ENCODE results near the gene SLC27A4.

Gene SLC27A4

DNA sequence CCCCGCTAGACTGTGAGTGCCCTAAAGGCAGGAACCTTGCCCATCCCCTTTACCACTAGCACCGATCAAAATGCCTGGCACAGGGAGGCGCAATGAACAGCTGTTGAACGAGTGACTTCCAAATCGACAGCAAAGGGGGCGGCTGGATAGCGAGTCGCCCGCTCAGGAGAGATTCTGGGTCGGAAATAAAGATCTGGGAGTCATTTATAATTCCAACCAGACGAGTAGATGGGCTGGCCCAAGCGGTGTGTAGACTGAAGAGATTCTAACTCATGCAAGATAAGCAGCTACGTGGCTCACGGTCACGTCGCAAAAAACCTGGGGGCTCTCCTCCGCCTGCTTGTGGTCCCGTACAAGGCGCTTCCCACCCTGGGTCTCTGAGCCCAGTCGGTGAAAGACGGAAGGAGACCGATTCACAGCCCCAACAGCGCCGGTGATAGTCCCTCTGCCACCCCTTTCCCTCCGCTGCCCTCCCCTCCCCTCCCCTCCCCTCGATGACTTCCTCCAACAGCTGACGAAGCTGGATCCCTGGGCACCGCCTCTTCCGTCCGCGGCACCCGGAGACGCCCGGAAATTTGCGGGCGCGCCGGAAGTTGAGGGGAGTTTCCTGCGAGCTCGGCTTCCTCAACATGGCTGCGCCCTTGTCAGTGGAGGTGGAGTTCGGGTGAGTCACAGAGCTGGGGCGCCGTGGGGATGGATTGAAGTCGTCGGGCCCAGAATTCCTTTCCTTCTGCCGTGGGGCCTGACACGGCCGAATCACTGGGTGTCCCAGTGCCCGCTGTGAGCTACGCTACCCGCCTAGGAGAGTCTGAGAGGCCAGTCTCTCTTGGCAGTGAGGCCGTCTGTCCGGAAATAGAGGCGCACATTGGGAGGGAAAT lies 30.7 kb downstream of the SLC27A4 start, which contains the start of gene URM1:
TSS of gene URM1 (plus strand) at position 623 of the 878 bp plus-strand sequence. CDS start at position 630, 7 bp downstream.
- no peaks in the 10 kb centered on the region for H3K9me3 ChIP-seq (ENCODE audit: low read length)
- peak within 1 kb of the TSS; percentile 90 for H3K9ac ChIP-seq (ENCODE audit: low read length)
- H3K27ac ChIP-seq (ENCODE audit: low read depth, low read length) = peak within 1 kb of the TSS; percentile 87
- H3K4me3 ChIP-seq (ENCODE audit: low read depth in 1 of 2, low read length in 2 of 2) = peak within 1 kb of the TSS; percentile 88 to 90
- H3K4me1 ChIP-seq (ENCODE audit: insufficient read depth, low read length) = peaks cover 15% of the 10 kb centered on the region
- peaks cover 6% of the 10 kb centered on the region for H3K36me3 ChIP-seq (ENCODE audit: insufficient read depth, low read length)
- H3K27me3 ChIP-seq (ENCODE audit: control insufficient read depth in 1 of 2, insufficient read depth in 2 of 2, low read length in 2 of 2) = no peaks in the 10 kb centered on the region

DNA sequence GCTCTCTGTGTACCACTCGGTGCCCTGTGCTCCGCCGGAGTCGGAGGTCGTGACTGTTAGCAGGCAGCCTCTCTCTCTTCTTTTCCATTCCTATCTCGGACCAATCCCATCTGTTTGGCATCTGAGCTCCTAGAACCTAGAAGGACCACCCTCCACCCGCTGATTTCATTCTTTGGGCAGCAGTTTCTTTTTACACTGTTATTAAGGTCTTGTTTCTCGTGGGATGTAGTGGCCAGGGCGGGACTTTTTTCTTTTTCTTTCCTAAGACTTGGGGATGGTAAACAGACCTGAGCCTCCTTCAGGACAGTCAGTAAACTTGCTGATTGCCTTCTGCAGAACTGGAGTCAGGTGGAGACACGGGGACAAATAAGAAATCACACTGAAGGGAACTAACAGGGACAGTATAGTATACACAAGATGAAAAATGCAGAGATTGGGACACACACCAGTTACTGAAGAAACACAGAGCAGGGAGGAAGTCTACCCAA lies 31.3 kb downstream of the SLC27A4 start:
- Histone ChIP-seq H3K9me3 (ENCODE audit: low read length) (no peaks in the 10 kb centered on the region), H3K27me3 (ENCODE audit: control insufficient read depth in 1 of 2, insufficient read depth in 2 of 2, low read length in 2 of 2) (no peaks in the 10 kb centered on the region), H3K27ac (ENCODE audit: low read depth, low read length) (peak overlapping the region; percentile 87), H3K9ac (ENCODE audit: low read length) (peak overlapping the region; percentile 90), H3K4me1 (ENCODE audit: insufficient read depth, low read length) (peaks cover 15% of the 10 kb centered on the region), H3K4me3 (ENCODE audit: low read depth in 1 of 2, low read length in 2 of 2) (peak overlapping the region; percentile 88 to 90), H3K36me3 (ENCODE audit: insufficient read depth, low read length) (peaks cover 6% of the 10 kb centered on the region)

DNA sequence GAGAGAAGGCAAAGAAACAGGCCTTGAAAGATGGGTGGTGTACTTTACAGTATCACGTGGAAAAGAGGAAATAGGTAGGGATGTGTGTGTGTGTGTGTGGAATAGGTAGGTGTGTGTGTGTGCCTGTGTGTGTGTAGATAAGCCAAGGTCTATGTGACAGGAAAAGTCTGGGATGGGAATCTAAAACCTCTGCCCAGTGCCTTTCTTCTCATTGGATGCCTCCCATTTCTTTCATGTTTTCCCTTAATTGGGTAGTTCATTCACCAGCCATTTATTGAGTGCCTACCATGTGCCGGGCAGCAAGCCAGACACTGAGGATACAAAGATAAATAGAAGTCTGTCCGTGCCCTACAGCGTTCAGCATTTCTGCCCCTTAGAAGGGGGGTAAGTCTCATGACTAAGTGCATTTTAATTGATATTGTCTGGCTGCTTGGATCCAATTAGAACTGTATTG lies 31.9 kb downstream of the SLC27A4 start:
- H3K4me3 ChIP-seq (ENCODE audit: low read depth in 1 of 2, low read length in 2 of 2) = peak overlapping the region; percentile 88 to 90
- H3K9ac ChIP-seq (ENCODE audit: low read length) = peak overlapping the region; percentile 90
- peaks cover 15% of the 10 kb centered on the region for H3K4me1 ChIP-seq (ENCODE audit: insufficient read depth, low read length)
- H3K27me3 ChIP-seq (ENCODE audit: control insufficient read depth in 1 of 2, insufficient read depth in 2 of 2, low read length in 2 of 2) = no peaks in the 10 kb centered on the region
- no peaks in the 10 kb centered on the region for H3K9me3 ChIP-seq (ENCODE audit: low read length)
- peaks cover 6% of the 10 kb centered on the region for H3K36me3 ChIP-seq (ENCODE audit: insufficient read depth, low read length)
- H3K27ac ChIP-seq (ENCODE audit: low read depth, low read length) = peak overlapping the region; percentile 87

DNA sequence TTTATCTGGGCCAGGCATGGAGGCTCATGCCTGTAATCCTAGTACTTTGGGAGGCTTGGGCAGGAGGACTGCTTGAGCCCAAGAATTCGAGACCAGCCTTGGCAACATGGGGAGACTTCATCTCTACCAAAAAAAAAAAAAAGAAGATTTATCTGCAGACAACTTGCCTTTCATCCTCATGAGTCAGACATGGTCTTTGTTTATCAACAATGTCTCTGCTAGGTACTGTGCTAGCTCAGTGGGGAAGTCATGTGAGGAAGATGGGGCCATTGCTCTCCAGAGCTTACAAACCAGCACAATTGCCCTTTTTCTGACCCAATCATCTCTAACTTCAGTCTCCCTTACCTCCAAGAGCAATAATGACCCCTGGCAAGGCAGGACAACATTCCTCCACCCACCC lies 32.5 kb downstream of the SLC27A4 start:
- H3K9ac ChIP-seq (ENCODE audit: low read length) = no peak overlapping the region
- no peaks in the 10 kb centered on the region for H3K9me3 ChIP-seq (ENCODE audit: low read length)
- peaks cover 7% of the 10 kb centered on the region for H3K36me3 ChIP-seq (ENCODE audit: insufficient read depth, low read length)
- no peaks in the 10 kb centered on the region for H3K27me3 ChIP-seq (ENCODE audit: control insufficient read depth in 1 of 2, insufficient read depth in 2 of 2, low read length in 2 of 2)
- no peak overlapping the region for H3K4me3 ChIP-seq (ENCODE audit: low read depth in 1 of 2, low read length in 2 of 2)
- peaks cover 15% of the 10 kb centered on the region for H3K4me1 ChIP-seq (ENCODE audit: insufficient read depth, low read length)
- no peak overlapping the region for H3K27ac ChIP-seq (ENCODE audit: low read depth, low read length)

DNA sequence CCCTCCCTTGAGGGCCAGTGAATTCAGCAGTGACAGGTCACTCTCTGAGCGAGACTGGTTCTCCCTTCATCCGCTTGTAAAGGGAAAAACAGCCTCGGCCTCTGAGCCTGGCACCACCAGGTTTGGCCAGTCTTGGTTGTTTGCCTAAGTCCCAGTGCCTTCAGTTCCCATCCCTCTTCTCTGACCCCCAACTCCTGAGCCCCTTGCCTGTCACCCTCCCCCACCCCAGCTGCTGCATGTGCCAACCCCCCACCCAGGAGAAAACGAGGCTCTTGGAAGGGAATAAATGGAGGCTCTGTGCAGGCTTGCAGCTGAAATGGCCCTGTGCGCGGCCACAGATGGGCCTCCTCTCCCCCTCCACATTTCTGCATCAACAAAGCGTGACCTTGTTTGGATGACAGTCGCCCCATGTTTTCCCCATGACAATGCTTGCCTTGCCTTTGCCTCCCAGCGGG lies 33.9 kb downstream of the SLC27A4 start:
- Histone ChIP-seq H3K9ac (ENCODE audit: low read length) (no peak overlapping the region), H3K4me1 (ENCODE audit: insufficient read depth, low read length) (peaks cover 15% of the 10 kb centered on the region), H3K27ac (ENCODE audit: low read depth, low read length) (no peak overlapping the region), H3K27me3 (ENCODE audit: control insufficient read depth in 1 of 2, insufficient read depth in 2 of 2, low read length in 2 of 2) (no peaks in the 10 kb centered on the region), H3K36me3 (ENCODE audit: insufficient read depth, low read length) (peaks cover 12% of the 10 kb centered on the region), H3K4me3 (ENCODE audit: low read depth in 1 of 2, low read length in 2 of 2) (no peak overlapping the region), H3K9me3 (ENCODE audit: low read length) (no peaks in the 10 kb centered on the region)

DNA sequence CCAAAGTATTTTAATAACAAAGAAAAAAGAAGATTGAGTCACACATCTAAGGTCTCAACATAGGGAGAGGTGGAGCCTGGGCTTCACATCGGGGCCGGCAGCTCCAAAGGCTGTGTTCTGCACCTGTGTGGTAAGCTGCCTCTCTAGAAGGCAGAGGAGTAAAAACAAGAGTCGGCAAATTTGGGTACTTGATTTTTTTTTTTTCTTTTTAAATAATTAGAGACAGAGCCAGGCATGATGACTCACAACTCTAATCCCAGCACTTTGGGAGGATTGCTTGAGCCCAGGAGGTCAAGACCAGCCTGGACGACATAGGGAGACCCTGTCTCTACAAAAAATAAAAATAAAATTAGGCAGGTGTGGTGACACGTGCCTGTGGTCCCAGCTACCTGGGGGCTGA lies 35.5 kb downstream of the SLC27A4 start:
- no peak overlapping the region for H3K4me3 ChIP-seq (ENCODE audit: low read depth in 1 of 2, low read length in 2 of 2)
- no peaks in the 10 kb centered on the region for H3K9me3 ChIP-seq (ENCODE audit: low read length)
- H3K27me3 ChIP-seq (ENCODE audit: control insufficient read depth in 1 of 2, insufficient read depth in 2 of 2, low read length in 2 of 2) = no peaks in the 10 kb centered on the region
- H3K27ac ChIP-seq (ENCODE audit: low read depth, low read length) = no peak overlapping the region
- H3K4me1 ChIP-seq (ENCODE audit: insufficient read depth, low read length) = peaks cover 11% of the 10 kb centered on the region
- H3K9ac ChIP-seq (ENCODE audit: low read length) = no peak overlapping the region
- peaks cover 17% of the 10 kb centered on the region for H3K36me3 ChIP-seq (ENCODE audit: insufficient read depth, low read length)

DNA sequence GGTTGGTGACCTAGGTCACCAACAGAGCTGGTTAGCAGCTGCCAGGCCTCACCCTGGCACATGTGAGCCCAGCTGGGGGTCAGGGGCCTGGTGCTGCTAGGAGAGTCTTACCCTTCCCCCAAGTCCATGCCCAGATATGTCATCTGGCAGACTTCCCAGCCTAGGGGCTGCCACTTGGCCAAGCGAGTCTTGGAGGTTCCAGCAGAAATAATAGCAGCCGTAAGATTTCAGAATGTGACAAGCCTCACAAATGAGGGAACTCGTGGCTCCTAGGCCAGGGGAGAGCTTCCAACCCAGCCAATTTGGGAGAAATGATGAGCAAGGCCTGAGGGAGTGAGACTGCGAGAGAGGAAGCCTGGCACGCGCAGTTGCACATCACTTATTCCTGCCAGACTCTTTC lies 41.9 kb downstream of the SLC27A4 start:
- H3K36me3 ChIP-seq (ENCODE audit: insufficient read depth, low read length) = peaks cover 29% of the 10 kb centered on the region
- H3K9me3 ChIP-seq (ENCODE audit: low read length) = no peaks in the 10 kb centered on the region
- H3K27me3 ChIP-seq (ENCODE audit: control insufficient read depth in 1 of 2, insufficient read depth in 2 of 2, low read length in 2 of 2) = no peaks in the 10 kb centered on the region
- H3K27ac ChIP-seq (ENCODE audit: low read depth, low read length) = no peak overlapping the region
- no peak overlapping the region for H3K9ac ChIP-seq (ENCODE audit: low read length)
- H3K4me3 ChIP-seq (ENCODE audit: low read depth in 1 of 2, low read length in 2 of 2) = no peak overlapping the region
- H3K4me1 ChIP-seq (ENCODE audit: insufficient read depth, low read length) = no peaks in the 10 kb centered on the region

DNA sequence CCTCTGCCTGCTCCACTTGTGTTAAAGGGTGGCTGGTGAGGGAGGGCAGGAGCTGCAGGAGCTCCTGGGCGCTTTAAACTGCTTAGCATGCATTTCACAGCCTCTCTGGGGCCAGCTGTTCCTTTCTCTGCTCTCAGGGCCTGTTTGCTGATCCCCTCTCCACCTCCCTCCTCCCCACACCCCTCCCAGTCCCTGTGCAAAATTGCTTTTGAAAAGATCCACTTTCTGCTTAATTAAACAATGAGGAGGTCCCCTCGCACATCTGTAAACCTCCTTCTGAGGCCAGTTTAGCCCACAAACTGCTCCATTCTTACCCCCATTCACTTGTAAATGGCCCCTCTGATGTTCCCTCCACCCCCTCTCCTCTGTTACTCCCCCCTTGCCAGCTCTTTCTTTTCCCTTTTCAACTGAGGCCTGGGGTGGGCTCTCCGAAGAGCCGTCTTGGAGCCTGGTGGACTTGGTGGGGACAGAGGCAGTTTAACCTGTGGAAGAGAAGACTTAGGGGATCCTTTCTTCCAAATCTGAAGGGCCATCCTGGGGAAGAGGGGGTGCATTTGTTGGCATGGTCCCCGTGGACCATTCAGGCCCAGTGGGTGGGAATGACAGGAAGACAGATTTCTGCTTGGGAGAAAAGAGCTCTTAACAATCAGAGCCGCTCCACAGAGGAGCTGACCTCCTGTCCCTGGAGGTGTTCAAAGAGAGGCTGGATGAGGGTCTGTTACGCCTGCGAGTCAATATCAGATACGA lies 42.9 kb downstream of the SLC27A4 start:
- Histone ChIP-seq H3K9ac (ENCODE audit: low read length) (no peak overlapping the region), H3K4me1 (ENCODE audit: insufficient read depth, low read length) (no peaks in the 10 kb centered on the region)

DNA sequence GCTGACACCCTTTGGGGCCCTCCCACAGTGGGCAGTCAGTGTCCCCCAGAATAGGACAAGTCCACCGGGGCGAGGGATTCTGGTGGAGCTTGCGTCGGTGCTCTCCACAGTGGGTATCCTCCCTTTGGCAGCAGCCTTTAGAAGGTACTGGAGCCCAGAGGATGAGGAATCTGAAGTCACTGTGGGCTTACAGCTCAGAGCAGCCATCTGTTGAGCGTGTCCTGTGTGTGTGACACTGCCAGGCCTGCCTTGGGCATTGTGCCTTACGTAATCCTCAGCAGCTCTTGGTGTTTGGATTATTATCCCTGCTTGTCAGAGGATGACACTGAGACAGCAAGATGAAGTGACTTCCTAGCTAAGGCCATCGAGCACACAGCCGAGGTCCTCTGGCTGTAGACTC lies 43.5 kb downstream of the SLC27A4 start:
- no peaks in the 10 kb centered on the region for H3K9me3 ChIP-seq (ENCODE audit: low read length)
- H3K27me3 ChIP-seq (ENCODE audit: control insufficient read depth in 1 of 2, insufficient read depth in 2 of 2, low read length in 2 of 2) = no peaks in the 10 kb centered on the region
- no peak overlapping the region for H3K4me3 ChIP-seq (ENCODE audit: low read depth in 1 of 2, low read length in 2 of 2)
- no peak overlapping the region for H3K9ac ChIP-seq (ENCODE audit: low read length)
- peaks cover 38% of the 10 kb centered on the region for H3K36me3 ChIP-seq (ENCODE audit: insufficient read depth, low read length)
- no peak overlapping the region for H3K27ac ChIP-seq (ENCODE audit: low read depth, low read length)
- H3K4me1 ChIP-seq (ENCODE audit: insufficient read depth, low read length) = no peaks in the 10 kb centered on the region

More for the DNA sequence above, 42.9 kb downstream of the SLC27A4 start:
- H3K27me3 ChIP-seq (ENCODE audit: control insufficient read depth in 1 of 2, insufficient read depth in 2 of 2, low read length in 2 of 2) = no peaks in the 10 kb centered on the region
- H3K9me3 ChIP-seq (ENCODE audit: low read length) = no peaks in the 10 kb centered on the region
- H3K36me3 ChIP-seq (ENCODE audit: insufficient read depth, low read length) = peaks cover 33% of the 10 kb centered on the region
- H3K27ac ChIP-seq (ENCODE audit: low read depth, low read length) = no peak overlapping the region
- no peak overlapping the region for H3K4me3 ChIP-seq (ENCODE audit: low read depth in 1 of 2, low read length in 2 of 2)

DNA sequence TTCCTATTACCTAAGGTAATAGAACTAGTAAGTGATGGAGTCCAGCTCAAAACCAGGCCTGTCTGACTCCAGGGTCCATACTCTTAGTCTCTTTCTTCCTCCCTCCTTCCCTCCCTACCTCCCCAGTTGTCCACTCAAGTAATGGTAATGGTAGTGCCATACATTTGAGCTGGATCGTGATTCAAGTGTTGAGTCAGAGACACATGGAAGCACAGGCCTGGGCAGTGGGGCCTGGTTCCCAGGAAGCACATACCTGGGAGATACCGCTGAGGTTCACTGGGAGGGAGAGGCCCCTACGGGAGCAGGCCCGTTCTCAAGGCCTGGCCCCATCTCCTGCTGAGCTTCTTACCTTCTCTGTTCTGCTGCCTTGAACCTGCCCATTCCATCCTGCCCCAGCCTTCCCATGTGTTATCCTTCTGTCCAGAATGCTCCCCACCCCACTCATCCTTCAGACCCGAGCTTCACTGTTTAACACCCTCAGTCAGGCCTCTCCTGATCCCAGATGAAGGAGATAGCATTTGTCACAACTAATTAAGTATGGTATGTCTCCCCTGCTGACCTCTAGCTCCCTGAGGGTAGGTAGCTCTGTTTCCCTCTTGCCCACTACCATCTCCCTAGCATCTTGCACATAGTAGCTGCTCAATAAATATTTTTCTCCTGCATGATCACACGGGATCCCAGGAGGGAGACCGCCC lies 44.6 kb downstream of the SLC27A4 start:
- H3K9ac ChIP-seq (ENCODE audit: low read length) = no peak overlapping the region
- H3K36me3 ChIP-seq (ENCODE audit: insufficient read depth, low read length) = peaks cover 47% of the 10 kb centered on the region
- H3K9me3 ChIP-seq (ENCODE audit: low read length) = no peaks in the 10 kb centered on the region
- no peaks in the 10 kb centered on the region for H3K4me1 ChIP-seq (ENCODE audit: insufficient read depth, low read length)
- H3K4me3 ChIP-seq (ENCODE audit: low read depth in 1 of 2, low read length in 2 of 2) = no peak overlapping the region
- no peaks in the 10 kb centered on the region for H3K27me3 ChIP-seq (ENCODE audit: control insufficient read depth in 1 of 2, insufficient read depth in 2 of 2, low read length in 2 of 2)
- no peak overlapping the region for H3K27ac ChIP-seq (ENCODE audit: low read depth, low read length)

All from muscle layer of colon (tissue), 2 donors.